GM18909 (cell line): ENCODE data around the gene CDK5.
"Not testable (repeated sequence)": the region's sequence is repeated elsewhere in the genome, so short reads cannot be mapped to it uniquely, and the experiment has no call there.

Experiments
- ATAC-seq: cut with Tn5 transposase; IDR thresholded peaks from one replicate; pipeline ENCODE4 v1.9.1; 2021; ENCODE audit warnings: mild to moderate bottlenecking; ENCODE audit not compliant: unreplicated experiment, poor library complexity

CDK5 gene

DNA sequence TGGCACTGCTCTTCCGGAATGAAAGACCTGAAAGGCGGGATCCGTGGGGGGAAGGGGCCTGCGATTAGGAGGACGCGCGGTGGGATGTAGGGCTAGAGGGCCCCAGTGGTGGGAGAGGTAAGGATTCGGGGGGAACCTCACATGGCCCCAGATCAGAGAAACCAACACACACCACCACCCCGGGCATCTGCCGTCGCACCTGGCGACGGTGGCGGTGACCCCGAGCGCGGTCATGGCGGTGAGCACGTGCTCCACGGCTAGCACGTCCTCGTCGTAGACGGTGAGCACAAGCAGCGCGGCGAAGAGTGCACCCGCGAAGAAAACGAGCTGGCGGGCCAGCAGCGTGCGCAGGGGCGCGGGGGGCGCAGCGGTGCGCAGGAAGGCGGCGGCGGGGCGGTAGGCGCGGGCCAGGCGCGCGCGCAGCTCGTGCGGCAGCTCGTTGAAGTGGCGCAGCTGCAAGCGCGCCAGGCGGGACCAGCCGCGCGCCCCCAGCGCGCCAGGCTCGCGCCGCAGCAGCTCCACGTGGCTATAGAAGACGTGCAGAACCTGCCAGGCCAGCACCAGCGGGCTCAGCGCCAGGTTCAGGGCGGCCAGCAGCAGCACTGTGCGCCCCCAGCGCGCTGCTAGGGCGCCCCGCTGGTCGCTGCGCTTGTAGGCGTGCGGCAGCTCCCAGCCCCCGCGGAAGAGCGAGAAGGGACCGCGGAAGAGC, 39.1 kb downstream of the CDK5 start:
- ATAC-seq = no peak

DNA sequence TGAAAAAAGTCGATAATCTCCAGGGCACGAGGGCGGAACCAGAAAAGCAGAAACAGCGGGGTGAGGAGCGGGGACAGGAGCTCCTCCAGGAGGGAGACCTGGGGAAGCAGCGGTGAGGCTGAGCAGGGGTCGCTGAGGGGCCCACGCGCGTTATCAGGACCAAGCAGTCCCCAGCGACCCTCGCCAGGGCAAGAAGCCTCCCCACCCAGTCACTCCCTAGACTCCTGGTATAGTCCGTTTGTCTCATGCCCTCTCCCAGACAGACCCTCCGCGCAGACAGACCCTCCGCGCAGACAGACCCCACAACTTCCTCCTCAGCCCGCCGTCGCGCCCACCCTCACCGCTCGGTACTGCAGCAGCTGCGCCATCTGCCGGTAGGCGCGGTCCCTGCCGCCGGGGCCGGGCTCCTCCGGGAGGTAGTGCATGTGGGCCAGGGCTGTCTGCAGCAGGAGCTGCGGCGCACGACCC, 39.7 kb downstream of the CDK5 start:
- peak; percentile 58 for ATAC-seq

GRCh38 chr7:151017370-151017952, 40.2 kb downstream of the CDK5 start:
- no peak for ATAC-seq

GRCh38 chr7:151016942-151017341, 40.8 kb downstream of the CDK5 start:
- ATAC-seq = no peak

DNA sequence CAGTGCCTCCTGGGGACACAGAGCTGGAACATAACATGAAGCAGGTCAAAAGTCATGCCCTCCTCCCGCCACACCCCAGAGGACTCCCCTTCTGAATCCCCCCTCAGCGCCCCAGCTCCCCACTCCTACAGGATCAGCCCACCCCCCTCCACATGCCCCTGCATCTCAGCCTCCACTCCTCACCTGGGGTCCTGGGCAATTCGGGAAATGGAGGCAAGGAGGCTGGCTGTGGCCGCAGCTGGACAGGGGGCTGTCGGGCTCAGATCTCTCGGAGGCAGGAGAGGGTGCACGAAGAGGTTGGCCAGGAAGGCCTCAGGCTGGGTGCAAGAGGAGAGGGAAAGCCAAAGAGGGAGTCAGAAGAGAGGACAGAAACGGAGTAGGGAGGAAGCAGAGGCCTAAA, 41.2 kb downstream of the CDK5 start:
- ATAC-seq = no peak

- ATAC-seq = no peak
These were observed 41.7 kb downstream of the CDK5 start for GRCh38 chr7:151015967-151016366.

DNA sequence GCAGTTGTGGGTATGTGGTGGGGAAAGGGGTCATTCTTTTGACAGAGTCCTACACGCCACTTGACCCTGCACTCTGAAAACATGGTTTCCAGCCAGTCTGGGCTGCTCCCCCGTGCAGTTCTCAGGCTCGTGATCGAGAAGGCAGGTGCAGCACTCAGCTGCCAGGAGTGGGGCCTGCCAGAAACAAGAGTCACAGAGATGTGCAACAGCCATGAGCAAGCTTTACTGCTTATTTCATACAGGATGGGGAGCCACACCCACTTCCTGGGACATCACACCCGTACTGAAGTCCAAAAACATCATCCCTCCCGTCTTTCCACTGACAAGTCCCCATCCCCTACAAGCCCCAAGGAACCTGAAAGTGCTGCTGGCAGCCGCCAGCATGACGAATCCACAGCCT, 42.7 kb downstream of the CDK5 start:
- no peak for ATAC-seq

- ATAC-seq = peak; percentile 48
These were observed 43.8 kb downstream of the CDK5 start for GRCh38 chr7:151013733-151014497.

- no peak for ATAC-seq
These were observed 44.4 kb downstream of the CDK5 start for GRCh38 chr7:151013356-151013732.

DNA sequence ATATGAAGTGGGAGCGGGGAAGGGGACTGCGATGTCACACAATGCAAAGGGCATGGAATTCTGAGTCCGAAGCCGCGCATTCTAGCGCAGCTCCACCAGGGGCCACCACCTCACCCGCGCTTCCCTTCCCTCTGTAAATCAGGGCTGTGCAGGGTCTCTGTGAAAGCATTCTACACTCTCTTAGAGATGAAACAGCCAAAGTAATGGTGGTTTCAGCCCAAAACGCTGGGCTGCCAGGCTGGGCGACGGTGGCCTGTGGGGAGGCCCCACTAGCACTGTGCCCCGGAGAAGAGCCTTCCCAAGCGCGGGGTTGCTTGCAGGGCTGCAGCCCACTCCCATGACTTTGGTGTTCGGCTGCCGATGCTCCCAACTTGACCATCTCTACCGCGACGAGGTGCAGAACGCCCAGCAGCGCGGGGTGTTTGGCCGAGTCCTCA, 44.8 kb downstream of the CDK5 start:
- ATAC-seq = no peak

DNA sequence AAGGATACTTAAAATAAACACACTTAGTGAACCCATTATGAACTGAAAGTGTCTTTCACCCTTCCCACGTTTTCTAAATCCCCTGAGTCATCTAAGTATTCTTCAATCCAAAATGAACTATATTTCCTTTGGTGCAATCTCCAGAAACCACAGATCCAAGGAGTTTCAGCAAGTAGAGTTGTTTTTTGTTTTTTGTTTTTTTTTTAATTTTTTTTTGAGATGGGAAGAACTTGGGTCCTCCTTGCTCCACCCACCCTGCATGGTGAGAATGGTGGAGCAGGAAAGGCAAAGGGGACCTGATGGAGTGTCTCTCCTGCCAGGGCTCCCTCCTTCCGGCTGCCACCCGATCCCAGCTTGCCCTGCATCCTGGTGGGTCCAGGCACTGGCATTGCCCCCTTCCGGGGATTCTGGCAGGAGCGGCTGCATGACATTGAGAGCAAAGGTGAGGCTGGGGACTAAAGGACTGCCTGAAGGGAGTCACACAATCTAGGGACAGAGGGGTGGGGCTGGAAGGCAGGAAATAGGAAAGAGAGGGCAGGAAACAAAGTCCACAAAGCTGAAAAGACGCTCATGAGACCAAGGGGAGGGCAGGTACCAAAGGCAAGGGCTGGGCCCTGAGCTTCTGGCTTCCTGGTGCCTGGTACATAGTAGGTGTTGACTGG, 45.5 kb downstream of the CDK5 start:
- ATAC-seq = no peak

DNA sequence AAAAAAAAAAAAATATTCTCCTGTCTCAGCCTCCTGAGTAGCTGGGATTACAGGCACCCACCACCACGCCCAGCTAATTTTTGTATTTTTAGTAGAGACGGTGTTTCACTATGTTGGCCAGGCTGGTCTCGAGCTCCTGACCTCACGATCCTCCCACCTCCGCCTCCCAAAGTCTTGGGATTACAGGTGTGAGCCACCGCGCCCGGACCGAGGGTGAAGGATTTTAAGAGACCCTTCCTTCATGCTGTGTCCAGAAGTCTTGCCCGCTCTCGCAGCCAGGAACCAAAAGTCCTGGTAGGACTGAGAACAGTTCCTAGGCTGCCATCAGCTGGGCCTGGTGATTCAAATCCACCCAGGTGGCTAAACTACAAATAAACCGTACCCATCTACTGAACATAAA, 46.1 kb downstream of the CDK5 start:
- ATAC-seq = not testable (repeated sequence)

- ATAC-seq = no peak
These were observed 46.6 kb downstream of the CDK5 start for GRCh38 chr7:151011097-151011409.

DNA sequence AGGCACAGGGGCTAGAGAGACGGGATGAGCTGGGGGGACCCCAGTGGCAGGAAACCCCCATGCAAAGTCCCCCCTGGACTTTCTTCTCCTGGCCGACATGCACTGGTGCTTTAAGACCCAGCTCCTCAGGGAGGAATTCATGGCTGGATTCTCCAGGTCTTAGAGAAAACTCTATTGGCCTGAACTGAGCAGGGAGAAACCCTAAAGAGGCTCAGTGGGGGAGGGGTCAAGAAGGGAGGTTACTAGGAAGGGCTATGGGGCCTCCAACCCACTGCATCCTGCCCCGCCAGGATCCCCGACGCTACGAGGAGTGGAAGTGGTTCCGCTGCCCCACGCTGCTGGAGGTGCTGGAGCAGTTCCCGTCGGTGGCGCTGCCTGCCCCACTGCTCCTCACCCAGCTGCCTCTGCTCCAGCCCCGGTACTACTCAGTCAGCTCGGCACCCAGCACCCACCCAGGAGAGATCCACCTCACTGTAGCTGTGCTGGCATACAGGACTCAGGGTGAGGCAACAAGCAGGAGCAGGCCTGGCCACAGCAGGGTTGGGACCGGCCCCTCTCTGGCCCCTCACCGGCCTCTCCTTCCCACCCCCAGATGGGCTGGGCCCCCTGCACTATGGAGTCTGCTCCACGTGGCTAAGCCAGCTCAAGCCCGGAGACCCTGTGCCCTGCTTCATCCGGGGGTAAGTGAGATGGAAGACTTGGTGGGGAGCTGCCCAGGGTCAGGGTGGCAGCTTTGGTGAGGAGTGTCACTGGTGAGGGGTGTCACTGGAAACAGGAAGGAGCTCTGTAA, 47.2 kb downstream of the CDK5 start:
- ATAC-seq = no peak

DNA sequence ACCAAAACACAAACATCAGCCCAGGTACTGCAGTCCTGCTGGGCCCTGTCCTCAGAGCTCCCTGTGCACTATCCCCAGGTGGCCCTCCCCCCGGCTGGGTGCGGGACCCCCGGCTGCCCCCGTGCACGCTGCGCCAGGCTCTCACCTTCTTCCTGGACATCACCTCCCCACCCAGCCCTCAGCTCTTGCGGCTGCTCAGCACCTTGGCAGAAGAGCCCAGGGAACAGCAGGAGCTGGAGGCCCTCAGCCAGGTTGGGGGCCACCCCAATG, 47.7 kb downstream of the CDK5 start:
- no peak for ATAC-seq

GRCh38 chr7:151009327-151010036, 48.2 kb downstream of the CDK5 start:
- ATAC-seq = no peak

GRCh38 chr7:151008511-151009323, 49.0 kb downstream of the CDK5 start:
- peak; percentile 51 for ATAC-seq

DNA sequence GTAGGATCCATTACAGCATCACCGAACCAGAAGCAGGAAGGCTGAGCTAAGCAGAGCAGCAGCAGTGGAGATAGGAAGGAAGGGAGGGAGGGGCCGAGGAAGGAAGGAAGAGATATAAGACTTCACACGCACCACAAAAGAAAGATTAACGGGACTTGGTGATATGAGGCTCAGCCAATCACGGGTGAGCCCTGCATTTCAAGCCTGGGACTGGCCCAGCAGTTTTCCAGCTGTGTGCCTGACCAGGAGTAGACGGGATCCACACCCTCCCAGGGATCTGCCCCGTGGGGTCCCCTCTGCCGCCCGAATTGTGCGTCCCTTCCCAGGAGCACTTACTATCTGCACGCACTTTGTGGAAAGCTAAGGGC, 49.6 kb downstream of the CDK5 start:
- no peak for ATAC-seq

DNA sequence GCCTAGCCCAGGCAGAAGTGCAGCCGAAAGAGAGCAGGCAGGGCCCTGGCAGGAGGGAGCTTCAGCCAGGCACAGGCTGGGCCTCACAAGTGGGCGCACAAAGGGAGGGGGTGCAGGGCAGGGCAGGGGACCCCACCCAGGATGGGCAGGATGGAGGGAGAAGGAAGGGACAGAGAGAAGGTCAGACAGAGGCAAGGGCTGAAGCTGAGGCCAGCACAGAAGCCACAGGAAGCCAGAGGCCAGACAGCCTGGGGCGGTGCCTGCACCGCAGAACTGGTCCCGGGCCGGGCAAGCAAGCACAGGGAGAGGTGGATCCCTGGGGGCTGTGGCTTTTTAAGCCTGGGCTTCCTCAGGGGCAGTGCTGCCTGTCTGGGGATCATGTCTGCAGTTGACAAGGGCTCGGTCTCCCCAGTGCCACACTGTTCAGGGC, 50.2 kb downstream of the CDK5 start:
- no peak for ATAC-seq
